Kidney epithelial cell (primary cell): ENCODE data around the gene NREP. TPM values are rescaled to one million over a fixed set of nuclear protein-coding genes. Genes with fewer than 3 reads are reported as not detected.

Experiments
- DNase-seq: peaks from one replicate; pipeline ENCODE4 v3.0.0-alpha.2; 2010; ENCODE audit warnings: low read depth
- H3K27me3 ChIP-seq: 2 replicates; pipeline ENCODE4 v1.6.0; 2011; ENCODE audit warnings: low read length; ENCODE audit not compliant: control insufficient read depth, insufficient read depth
- H3K36me3 ChIP-seq: 2 replicates; pipeline ENCODE4 v1.5.1; 2011; ENCODE audit warnings: low read length; ENCODE audit not compliant: control insufficient read depth, insufficient read depth
- H3K4me3 ChIP-seq: 2 replicates; pipeline ENCODE4 v1.5.1; 2011; ENCODE audit warnings: low read depth, mild to moderate bottlenecking, control low read depth, low read length
- CTCF ChIP-seq: IDR thresholded peaks from 2 replicates; pipeline ENCODE4 v1.5.1; 2011; ENCODE audit warnings: mild to moderate bottlenecking, moderate library complexity, low read length, control low read depth, inconsistent platforms; ENCODE audit not compliant: insufficient read depth, poor library complexity, severe bottlenecking
- total RNA-seq: library from RNA; depleted of rRNA; stranded (reverse); fragments of >200 nt; gene quantifications from 2 replicates; pipeline ENCODE4 v1.2.3, GENCODE V29; 2015

NREP gene
- total RNA-seq, 1 donor from 2014 or later: 140 TPM

GRCh38 chr5:111792471-111793058 lies 35.6 kb upstream of the NREP start:
- TF ChIP-seq CTCF: no peak
- H3K4me3 ChIP-seq: no peak overlapping the region
- no peaks in the 10 kb centered on the region for H3K27me3 ChIP-seq
- DNase-seq: no peak
- H3K36me3 ChIP-seq: no peaks in the 10 kb centered on the region

- no peaks in the 10 kb centered on the region for H3K27me3 ChIP-seq
- H3K4me3 ChIP-seq: no peak overlapping the region
- no peaks in the 10 kb centered on the region for H3K36me3 ChIP-seq
- DNase-seq: no peak
- no peak for TF ChIP-seq CTCF
Observed at GRCh38 chr5:111790295-111790694, 33.3 kb upstream of the NREP start.

GRCh38 chr5:111787006-111787405 lies 30.0 kb upstream of the NREP start:
- Histone ChIP-seq H3K27me3 (no peaks in the 10 kb centered on the region), H3K4me3 (no peak overlapping the region), H3K36me3 (no peaks in the 10 kb centered on the region)
- DNase-seq: no peak
- TF ChIP-seq CTCF: no peak

GRCh38 chr5:111784491-111785181 lies 27.6 kb upstream of the NREP start:
- no peak for DNase-seq
- TF ChIP-seq CTCF: no peak
- Histone ChIP-seq H3K4me3 (no peak overlapping the region), H3K27me3 (no peaks in the 10 kb centered on the region), H3K36me3 (no peaks in the 10 kb centered on the region)

GRCh38 chr5:111783537-111783936 lies 26.5 kb upstream of the NREP start:
- DNase-seq: no peak
- no peak for TF ChIP-seq CTCF
- Histone ChIP-seq H3K36me3 (no peaks in the 10 kb centered on the region), H3K27me3 (no peaks in the 10 kb centered on the region), H3K4me3 (no peak overlapping the region)

GRCh38 chr5:111782216-111782615 lies 25.2 kb upstream of the NREP start:
- H3K36me3 ChIP-seq: no peaks in the 10 kb centered on the region
- TF ChIP-seq CTCF: no peak
- no peak overlapping the region for H3K4me3 ChIP-seq
- DNase-seq: no peak
- no peaks in the 10 kb centered on the region for H3K27me3 ChIP-seq
